GM21737 (cell line): ENCODE measurements around the gene PDIA5.

ENCODE experiments used
- ATAC-seq: cut with Tn5 transposase; IDR thresholded peaks from one replicate; pipeline ENCODE4 v1.9.1; 2021; ENCODE audit warnings: mild to moderate bottlenecking, moderate library complexity; ENCODE audit not compliant: unreplicated experiment

Gene PDIA5

DNA sequence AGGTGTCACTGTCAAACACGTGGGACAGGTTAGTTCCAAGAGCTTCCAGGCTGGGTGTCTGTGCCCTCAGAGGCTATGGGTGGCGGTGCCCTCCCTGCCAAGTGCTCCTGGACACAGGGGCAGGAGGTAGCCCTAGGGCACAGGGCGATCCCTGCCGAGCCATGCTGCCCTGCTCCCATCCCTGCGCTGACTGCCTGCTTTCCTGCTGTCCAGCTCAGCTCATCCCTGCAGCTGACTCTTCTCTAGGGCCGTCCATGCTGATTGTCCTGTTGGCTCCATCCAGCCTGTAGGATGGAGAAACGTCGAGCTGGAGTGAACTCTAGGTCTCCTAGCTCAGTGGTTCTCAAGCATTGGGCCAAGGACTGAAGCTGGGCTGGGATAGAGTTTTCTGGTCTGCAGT is 3.7 kb downstream of the PDIA5 start:
- ATAC-seq, result no peak

DNA sequence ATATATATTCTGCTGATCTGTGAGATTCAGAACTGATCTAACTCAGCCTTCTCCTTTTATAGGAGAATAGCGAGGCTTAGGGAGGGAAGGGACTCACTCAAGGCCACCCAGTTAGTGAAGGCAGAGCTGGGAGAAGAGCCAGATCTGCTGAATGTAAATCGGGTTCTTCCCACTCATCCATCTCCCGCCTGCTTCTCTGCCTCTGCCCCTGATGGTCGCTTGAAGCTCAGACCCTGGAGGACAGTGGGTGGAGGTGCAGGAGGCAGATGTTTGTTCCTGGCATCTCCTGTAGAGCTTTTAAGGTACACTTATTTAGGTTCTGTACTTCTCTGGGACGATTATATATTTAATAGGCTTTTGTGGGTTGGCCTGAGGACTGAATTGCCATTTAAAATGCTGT is 4.3 kb downstream of the PDIA5 start:
- ATAC-seq, result no peak

- no peak for ATAC-seq
Measured at GRCh38 chr3:123071581-123071980, 4.8 kb downstream of the PDIA5 start.

DNA sequence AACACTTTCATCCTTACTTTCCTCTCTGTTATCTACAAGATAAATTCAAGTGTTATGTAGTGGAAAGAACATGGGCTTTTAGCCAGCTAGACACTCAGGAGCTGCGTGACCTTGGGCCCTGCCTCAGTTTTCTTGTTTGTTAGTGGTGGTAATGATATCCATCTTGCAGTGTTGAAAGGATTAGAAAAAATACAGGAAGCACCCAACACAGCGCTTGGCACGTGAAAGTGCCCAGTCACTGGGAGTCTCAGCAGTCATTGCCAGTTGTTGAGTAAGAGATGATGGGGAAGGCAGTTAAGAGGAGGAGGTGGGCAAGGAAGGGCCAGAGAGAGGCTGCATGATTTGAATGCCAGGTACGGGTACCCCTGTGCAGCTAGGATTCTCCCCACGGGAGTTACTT is 5.3 kb downstream of the PDIA5 start:
- ATAC-seq, result no peak

DNA sequence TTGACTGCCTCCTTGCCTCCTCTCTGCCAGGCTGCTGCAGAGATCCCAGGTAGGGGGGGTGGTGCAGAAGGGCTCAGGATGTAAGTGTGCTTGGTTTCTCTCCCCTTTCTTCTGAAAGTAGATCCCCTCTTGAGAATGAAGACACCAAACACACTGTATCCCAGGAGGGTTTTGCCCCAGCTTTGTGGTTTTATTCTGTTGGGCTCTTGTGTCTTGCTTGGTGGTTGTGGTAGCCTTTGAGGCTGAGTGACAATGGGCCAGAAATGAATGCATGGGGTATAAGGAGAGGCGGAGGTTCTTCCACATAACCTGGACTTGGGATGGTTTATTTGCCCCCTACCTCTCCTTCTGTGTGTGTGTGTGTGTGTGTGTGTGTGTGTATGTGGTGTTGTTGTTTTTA is 5.7 kb downstream of the PDIA5 start:
- no peak for ATAC-seq

DNA sequence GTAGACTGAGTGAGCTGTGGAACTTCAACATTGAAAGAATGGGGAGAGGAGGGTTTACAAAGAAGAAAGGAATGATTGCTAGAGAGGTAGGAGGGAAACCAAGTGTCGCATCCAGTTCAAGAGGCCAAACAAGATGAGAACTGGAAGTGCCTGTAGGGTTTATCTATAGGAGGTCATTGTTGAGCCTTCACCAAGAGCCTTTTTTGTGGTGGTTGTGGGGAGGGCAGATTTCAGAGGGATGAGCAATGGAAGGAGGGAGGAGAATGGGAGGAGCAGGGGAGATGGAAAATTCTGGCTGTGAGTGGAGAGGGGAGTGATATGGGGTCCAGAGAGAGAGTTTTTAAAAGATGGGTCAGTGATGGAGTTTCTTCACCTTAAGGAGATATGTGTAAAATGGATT is 8.5 kb downstream of the PDIA5 start:
- ATAC-seq, result no peak

DNA sequence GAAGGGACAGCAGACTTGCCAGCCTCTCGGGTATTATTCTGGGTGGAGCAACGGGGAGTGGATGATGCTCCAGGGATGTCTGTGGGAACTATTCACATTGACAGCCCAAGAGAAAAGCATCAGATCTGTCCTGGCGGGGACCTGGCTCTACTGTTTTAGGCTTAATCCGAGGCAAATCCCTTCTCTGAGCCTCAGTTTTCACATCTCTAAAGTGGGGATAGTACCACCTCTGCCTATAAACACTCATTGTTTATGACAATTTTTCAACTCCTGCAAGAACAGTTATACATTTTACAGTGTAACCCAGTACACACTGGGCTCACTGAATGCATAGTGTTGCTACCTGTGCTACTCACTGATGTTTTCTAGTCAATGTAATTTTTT is 9.3 kb downstream of the PDIA5 start:
- no peak for ATAC-seq

- ATAC-seq, result no peak
Measured at GRCh38 chr3:123076496-123077418, 9.9 kb downstream of the PDIA5 start.

DNA sequence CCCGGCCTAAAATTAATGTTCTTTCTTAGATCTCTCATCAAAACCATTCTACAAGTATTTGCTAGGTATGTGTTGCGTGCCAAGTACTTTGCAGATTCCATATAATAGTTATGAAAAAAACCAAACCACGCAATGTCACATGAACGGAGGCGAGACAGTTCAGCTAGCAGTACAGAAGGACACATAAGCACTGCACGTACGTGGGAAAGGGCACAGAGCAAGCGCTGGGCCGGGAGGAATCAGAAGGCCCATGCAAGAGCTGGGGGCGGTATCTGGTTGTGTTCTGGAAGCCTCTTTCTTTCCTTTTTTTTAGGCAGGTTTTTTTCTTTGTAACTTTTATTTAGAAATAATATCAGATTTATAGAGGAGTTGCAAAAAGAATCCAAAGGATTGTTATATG is 11.3 kb downstream of the PDIA5 start:
- ATAC-seq, result no peak

GRCh38 chr3:123080864-123081562 is 14.2 kb downstream of the PDIA5 start:
- no peak for ATAC-seq

DNA sequence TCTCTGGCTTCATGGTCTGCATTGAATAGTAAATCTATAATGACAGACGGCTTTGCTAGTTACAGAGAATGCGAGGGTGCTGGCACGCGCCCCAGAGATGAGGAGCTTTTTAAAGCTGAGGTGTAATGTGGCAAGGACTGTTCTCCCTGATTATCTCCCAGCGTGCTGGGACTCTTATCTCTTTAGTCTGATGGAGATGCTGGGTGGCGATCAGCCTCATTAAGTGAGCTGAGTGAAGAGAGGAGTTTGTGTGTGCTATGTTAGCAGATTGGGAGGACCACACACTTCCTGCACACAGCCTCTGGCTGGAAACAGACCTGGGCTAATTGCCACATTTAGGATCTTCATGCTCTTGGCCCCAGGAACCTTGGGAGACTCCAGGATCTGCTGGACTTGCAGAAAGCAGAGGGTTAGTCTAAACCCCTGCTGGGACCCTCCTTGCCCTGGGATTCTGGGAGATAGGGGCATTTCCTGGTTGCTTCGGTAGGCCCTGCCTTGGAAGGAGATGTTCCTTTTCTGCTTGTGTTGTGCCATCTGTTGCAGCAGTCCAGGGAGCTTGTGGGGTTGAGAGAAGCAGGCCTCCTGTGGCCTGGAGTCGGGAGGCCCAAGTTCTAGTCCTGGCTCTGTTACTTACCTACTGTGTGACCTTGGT is 15.0 kb downstream of the PDIA5 start:
- peak; percentile 24 for ATAC-seq

DNA sequence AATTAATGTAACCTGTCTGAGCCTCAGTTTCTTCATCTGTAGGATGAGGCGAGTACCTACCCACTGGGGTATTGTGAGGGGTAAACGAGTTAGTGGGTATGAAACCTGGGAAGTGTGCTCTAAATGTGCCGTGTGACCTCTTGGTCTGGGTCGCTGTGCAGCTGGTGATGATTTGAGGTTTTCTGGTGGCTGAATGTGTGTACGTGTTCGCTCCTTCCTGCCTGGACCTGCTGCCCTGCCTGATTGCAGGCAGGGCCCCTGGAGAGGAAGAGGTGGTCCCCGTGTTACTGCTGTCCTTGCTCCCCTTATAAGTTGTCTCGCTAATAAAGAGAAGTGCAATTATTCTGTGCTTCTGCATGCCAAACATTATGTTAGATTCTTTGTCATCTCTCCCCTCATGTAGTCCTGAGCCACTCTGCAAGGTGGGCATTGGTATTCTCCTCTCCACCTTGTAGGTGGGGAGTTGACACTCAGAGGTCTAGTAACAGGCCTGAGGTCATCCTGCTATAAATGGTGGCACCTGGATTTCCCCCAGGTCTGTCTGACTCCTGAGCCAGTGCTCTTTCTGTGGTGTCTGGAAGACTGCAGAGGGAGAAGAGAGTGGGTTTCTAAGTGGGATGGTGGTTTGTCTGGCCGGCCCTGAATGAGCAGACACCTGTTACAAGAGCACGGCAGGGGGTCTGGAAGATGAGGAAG is 15.7 kb downstream of the PDIA5 start:
- peak; percentile 71 for ATAC-seq

DNA sequence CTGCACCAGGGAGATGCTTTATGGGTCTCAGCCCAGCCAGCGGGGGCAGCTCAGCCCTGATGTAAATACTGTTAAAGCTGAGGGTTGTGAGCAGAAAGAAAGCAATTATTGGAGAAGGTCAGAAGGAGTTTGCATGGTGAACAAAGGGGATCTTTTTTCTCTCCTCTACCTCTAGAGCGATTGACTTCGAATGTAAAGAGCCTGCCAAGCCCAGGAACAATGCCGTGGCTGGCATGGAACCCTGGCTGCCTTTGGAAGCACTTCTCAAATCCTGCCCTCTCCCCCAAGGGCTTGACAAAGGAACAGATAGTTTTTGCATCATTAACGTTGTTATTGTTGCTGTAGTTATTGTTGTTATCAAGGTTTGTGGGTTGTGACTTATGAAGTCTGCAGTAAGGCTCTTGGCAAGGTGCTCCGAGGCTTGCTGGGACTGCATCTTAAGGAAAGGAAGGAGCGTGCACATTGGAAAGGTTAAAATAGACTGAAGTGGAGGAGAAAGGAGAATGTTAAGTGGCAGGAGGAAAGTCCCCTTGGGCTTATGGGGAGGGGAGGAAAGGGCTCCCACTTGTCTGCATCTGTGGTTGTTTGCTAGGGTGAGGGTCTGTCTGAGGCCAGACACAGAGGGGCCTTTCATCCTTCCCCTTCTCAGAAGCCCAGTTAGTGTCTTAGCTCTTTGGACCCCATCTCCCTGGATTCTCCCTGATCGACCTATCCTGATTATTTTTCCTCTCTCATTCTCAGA is 16.7 kb downstream of the PDIA5 start:
- ATAC-seq, result no peak

- ATAC-seq, result no peak
Measured at GRCh38 chr3:123084192-123084591, 17.4 kb downstream of the PDIA5 start.

DNA sequence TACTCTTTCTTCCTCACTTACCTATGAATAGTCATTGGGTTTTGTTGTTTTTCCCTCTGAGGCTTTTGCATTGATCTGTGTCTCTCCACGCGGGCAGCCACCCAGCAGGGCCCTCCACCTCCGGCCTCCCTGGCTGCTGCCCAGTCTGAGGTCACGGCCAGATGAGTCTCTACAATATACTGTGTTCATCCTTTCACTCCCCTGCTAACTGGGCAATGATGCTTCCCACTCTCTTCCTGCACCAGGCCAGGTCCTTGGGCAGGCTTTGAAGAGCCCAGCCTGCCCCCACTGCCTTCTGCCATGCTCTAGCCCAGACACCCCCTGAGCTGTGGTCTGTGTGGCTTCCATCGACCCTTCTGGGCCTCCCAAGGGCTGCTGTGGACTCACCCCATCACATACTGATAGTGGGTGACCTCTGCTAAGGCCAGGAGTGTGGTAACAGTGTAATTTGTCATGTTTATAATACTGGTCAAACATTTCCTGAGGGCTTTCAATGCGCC is 18.0 kb downstream of the PDIA5 start:
- no peak for ATAC-seq

GRCh38 chr3:123085293-123085931 is 18.6 kb downstream of the PDIA5 start:
- ATAC-seq, result no peak

- ATAC-seq, result no peak
Measured at GRCh38 chr3:123085932-123086627, 19.3 kb downstream of the PDIA5 start.

DNA sequence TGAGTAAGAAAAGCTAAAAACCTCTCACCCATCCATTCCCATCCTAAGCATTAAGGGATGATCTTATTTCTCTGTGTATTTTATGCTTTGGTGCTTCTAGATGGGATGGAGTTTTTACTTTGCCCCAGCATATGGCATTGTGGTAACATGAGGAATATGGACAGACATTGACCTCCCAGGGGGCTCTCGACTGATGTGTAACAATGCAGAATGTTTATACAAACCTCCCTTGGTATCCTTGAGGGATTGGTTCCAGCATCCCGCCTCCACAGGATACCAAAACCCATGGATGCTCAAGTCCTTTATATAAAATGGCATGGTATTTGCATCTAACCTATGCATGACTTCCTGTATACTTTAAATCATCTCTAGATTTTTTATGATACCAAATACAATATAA is 21.6 kb downstream of the PDIA5 start:
- ATAC-seq, result no peak

DNA sequence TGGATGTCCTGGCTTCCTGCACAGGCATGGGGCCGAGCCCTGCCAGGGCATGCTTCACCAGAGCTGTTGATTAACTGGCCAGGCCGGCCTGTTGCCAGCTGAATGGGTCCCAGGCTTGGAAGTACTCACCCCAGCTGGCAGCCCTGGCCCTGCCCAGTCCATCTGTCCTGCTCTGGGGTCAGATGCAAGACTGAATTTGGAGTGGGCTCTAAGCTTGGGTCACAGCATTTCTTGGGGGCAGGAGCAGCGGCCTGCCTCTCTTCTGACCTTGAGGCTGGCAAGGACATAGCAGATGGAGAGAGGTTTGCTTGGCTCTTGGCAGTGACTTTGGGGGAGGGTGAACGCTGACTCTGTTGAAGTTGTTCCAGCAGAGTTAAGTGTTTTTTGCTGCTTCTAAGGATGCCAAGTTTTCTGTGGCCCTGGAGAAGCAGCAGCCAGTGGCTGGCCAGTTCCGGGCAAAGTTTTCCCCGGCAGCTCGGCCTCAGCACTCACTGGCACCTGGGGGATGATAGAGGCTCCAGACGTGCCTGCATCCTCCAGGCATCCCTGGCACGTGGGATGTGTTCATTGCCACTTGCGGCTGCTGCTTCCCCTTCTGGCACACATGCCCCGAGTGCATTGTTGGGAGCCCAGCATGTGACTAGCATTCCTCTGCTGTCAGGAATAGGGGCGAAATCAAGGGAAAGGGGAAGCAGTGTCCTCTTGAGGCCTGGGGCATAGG is 22.9 kb downstream of the PDIA5 start:
- no peak for ATAC-seq
